Mesothelial cell of epicardium (in vitro differentiated cells): Measurements from ENCODE around the gene LEO1. TPM values are rescaled to one million over a fixed set of nuclear protein-coding genes. Genes with fewer than 3 reads are reported as not detected.

ENCODE experiments used
- DNase-seq, 2 experiments: peaks; one replicate each; pipeline ENCODE4 v3.0.0; 2021; ENCODE audit warnings: low spot score in 2 of 2; ENCODE audit not compliant: unreplicated experiment in 2 of 2
- H3K27ac Mint-ChIP-seq: 2 replicates; pipeline ENCODE4 v1.8.0; 2021; ENCODE audit warnings: mixed read lengths
- H3K27me3 Mint-ChIP-seq: 2 replicates; pipeline ENCODE4 v1.8.0; 2021; ENCODE audit warnings: low read depth, mixed read lengths
- H3K36me3 Mint-ChIP-seq: 2 replicates; pipeline ENCODE4 v1.8.0; 2021; ENCODE audit warnings: mixed read lengths
- H3K4me1 Mint-ChIP-seq: 2 replicates; pipeline ENCODE4 v1.8.0; 2021; ENCODE audit warnings: mixed read lengths
- H3K4me3 Mint-ChIP-seq: 2 replicates; pipeline ENCODE4 v1.8.0; 2021; ENCODE audit warnings: mild to moderate bottlenecking, moderate library complexity, mixed read lengths
- H3K9me3 Mint-ChIP-seq: 2 replicates; pipeline ENCODE4 v1.8.0; 2021; ENCODE audit warnings: mixed read lengths
- CTCF ChIP-seq: fragments of 200-600 bp; sonication (generic); IDR thresholded peaks from one replicate; pipeline ENCODE4 v1.5.0; 2021; ENCODE audit warnings: antibody characterized with exemption; ENCODE audit not compliant: unreplicated experiment
- total RNA-seq: library from RNA; stranded (reverse); gene quantifications from 3 replicates; pipeline ENCODE4 v1.2.1, GENCODE V29; 2021

The LEO1 gene
- total RNA-seq, 1 donor from 2014 or later: 22.4 TPM

- no peak overlapping the region for H3K27ac Mint-ChIP-seq
- no peaks in the 10 kb centered on the region for H3K4me1 Mint-ChIP-seq
- DNase-seq: no peak
- H3K27me3 Mint-ChIP-seq: no peaks in the 10 kb centered on the region
- no peaks in the 10 kb centered on the region for H3K9me3 Mint-ChIP-seq
- H3K4me3 Mint-ChIP-seq: no peak overlapping the region
- peaks cover 12% of the 10 kb centered on the region for H3K36me3 Mint-ChIP-seq
- no peak for TF ChIP-seq CTCF
These were observed 47.2 kb downstream of the LEO1 start for GRCh38 chr15:51924156-51925068.

- no peaks in the 10 kb centered on the region for H3K27me3 Mint-ChIP-seq
These were observed 54.1 kb downstream of the LEO1 start for GRCh38 chr15:51917493-51917892.

GRCh38 chr15:51912528-51912927 is 59.0 kb downstream of the LEO1 start:
- no peak for DNase-seq
- Mint-ChIP-seq H3K4me1 (no peaks in the 10 kb centered on the region), H3K9me3 (no peaks in the 10 kb centered on the region), H3K36me3 (peaks cover 9% of the 10 kb centered on the region), H3K27me3 (no peaks in the 10 kb centered on the region), H3K27ac (no peak overlapping the region), H3K4me3 (no peak overlapping the region)
- no peak for TF ChIP-seq CTCF

More at GRCh38 chr15:51917493-51917892, 54.1 kb downstream of the LEO1 start:
- Mint-ChIP-seq H3K4me1 (no peaks in the 10 kb centered on the region), H3K4me3 (no peak overlapping the region), H3K36me3 (peaks cover 13% of the 10 kb centered on the region), H3K9me3 (no peaks in the 10 kb centered on the region), H3K27ac (no peak overlapping the region)
- DNase-seq: no peak
- TF ChIP-seq CTCF: no peak

GRCh38 chr15:51909584-51909983 is 62.0 kb downstream of the LEO1 start:
- H3K27ac Mint-ChIP-seq: no peak overlapping the region
- no peak for TF ChIP-seq CTCF
- H3K36me3 Mint-ChIP-seq: peaks cover 10% of the 10 kb centered on the region
- H3K4me3 Mint-ChIP-seq: no peak overlapping the region
- H3K27me3 Mint-ChIP-seq: no peaks in the 10 kb centered on the region
- no peaks in the 10 kb centered on the region for H3K4me1 Mint-ChIP-seq
- no peak for DNase-seq
- H3K9me3 Mint-ChIP-seq: no peaks in the 10 kb centered on the region

GRCh38 chr15:51908316-51908715 is 63.3 kb downstream of the LEO1 start:
- Mint-ChIP-seq H3K4me3 (no peak overlapping the region), H3K27me3 (no peaks in the 10 kb centered on the region), H3K4me1 (no peaks in the 10 kb centered on the region), H3K9me3 (no peaks in the 10 kb centered on the region), H3K27ac (no peak overlapping the region), H3K36me3 (peaks cover 13% of the 10 kb centered on the region)
- no peak for TF ChIP-seq CTCF
- no peak for DNase-seq
